Measurements from ENCODE around the gene SCRN3.
A peak's percentile ranks its signal among the peaks of the same experiment; 100 is the strongest.

SCRN3 gene

DNA sequence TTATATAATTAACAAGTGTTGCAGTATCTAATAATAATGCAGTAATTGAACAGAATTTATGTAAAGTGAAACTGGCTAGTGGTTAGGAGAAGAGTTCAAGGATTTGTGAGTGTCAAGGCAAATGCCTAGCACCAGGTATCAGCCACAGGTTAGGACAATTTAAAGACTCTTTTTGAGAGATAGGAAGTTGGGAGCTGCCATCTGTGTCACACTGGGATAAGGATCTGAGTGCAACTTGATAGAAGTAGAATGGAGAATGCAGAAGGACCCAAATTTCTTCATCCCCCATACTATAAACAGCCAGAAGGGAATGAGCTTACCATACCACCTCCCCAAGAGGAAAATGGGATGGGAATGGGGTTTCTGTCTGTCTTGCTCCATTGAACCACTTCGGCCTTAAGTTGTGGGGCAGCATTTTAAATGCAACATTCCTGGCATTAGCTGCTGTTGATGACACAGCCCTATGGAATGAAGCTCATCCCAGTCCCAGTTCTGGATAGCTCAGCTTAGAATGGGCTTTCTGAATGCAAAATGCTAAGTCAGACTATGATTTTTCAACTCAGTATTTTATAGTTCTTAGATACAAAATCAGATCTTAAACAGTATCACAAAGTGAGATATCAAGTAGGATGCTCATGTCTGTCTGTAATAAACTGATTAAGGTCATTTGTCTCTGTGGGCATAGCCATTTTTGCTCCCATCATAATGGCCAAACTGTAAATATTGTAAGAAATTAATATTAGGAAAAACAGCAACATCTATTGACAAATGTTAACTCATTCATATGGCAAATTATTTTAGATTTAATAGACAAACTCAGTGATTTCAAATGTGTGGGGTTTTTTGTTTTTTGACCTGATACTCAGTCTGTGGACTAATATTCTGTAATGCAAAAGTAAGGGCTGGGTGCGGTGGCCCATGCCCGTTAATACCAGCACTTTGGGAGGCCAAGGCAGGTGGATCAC is 47.3 kb downstream of the SCRN3 start:
- H3K4me3 ChIP-seq (ENCODE audit: low read depth, low read length), result no peak overlapping the region
- H3K36me3 ChIP-seq, result no peaks in the 10 kb centered on the region
- no peaks in the 10 kb centered on the region for H3K4me1 ChIP-seq
- no peaks in the 10 kb centered on the region for H3K27me3 ChIP-seq
- H3K9me3 ChIP-seq, result no peaks in the 10 kb centered on the region
- DNase-seq, result no peak
- TF ChIP-seq, protein P1, sequence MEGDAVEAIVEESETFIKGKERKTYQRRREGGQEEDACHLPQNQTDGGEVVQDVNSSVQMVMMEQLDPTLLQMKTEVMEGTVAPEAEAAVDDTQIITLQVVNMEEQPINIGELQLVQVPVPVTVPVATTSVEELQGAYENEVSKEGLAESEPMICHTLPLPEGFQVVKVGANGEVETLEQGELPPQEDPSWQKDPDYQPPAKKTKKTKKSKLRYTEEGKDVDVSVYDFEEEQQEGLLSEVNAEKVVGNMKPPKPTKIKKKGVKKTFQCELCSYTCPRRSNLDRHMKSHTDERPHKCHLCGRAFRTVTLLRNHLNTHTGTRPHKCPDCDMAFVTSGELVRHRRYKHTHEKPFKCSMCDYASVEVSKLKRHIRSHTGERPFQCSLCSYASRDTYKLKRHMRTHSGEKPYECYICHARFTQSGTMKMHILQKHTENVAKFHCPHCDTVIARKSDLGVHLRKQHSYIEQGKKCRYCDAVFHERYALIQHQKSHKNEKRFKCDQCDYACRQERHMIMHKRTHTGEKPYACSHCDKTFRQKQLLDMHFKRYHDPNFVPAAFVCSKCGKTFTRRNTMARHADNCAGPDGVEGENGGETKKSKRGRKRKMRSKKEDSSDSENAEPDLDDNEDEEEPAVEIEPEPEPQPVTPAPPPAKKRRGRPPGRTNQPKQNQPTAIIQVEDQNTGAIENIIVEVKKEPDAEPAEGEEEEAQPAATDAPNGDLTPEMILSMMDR (IDR thresholded peaks at IDR 0.05; ENCODE audit: low read depth, low read length), result no peak

DNA sequence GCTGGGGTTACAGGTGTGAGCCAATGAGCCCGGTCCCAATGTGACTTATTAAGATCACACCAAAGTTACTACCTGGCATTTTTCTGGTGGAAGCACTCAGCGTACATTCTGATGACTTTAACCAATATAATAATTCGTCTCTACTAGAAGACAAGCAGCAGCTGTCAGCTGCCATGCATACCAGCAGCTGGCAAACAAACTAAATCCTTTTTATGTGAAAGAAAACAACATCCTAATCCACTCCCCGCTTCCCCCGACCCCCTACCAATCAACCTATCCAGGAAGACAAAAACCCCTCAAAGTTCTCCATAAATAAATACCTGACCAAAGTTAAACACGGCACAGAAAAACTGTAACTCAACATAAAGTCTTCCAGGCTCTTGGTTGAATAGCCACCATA is 49.2 kb downstream of the SCRN3 start:
- DNase-seq, result no peak

DNA sequence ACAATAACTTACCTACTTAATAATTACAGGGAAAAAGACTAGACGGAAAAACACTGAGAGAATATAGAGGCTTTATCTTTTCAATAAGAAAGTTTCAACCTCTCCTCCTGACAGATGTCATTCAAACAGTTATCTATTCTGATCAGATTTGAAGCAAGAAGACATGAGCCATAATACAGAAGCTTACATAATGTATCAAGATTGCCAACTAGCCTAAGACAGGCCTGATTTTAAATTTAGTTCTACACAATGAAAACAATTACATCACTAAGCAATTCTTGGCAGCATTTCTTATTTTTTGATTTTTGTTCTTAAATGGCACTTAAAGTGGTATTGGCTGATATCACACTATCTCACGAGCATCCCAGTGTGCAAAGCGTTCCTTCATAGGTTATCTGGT is 49.7 kb downstream of the SCRN3 start:
- Histone ChIP-seq H3K9me3 (no peaks in the 10 kb centered on the region), H3K4me1 (no peaks in the 10 kb centered on the region), H3K36me3 (no peaks in the 10 kb centered on the region), H3K4me3 (ENCODE audit: low read depth, low read length) (no peak overlapping the region), H3K27me3 (no peaks in the 10 kb centered on the region)
- TF ChIP-seq, protein P1 (IDR thresholded peaks at IDR 0.05; ENCODE audit: low read depth, low read length), result no peak
- DNase-seq, result no peak

More for the DNA sequence above, 49.2 kb downstream of the SCRN3 start:
- Histone ChIP-seq H3K27me3 (no peaks in the 10 kb centered on the region), H3K36me3 (no peaks in the 10 kb centered on the region), H3K4me3 (ENCODE audit: low read depth, low read length) (no peak overlapping the region), H3K4me1 (no peaks in the 10 kb centered on the region), H3K9me3 (no peaks in the 10 kb centered on the region)
- TF ChIP-seq, protein P1 (IDR thresholded peaks at IDR 0.05; ENCODE audit: low read depth, low read length), result no peak

DNA sequence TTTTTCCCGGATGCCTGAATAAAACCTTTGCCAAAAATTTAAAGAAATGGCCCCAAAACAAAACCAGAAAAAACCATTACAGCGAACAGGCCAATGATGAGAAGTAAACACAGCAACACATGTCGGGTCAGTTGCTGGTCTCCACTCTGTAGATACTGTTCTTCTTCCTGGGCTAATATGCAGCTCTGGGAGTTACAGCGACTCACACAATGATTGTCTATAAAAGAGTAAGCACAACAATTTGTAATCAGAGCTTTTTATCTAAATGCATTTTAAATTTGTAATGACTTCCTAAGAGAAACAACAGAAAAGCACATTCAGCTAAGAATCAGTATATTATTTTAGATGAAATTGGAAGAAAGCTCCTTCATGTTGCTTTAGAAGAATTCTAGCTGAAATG is 51.0 kb downstream of the SCRN3 start:
- DNase-seq, result peak; percentile 17
- no peak overlapping the region for H3K4me3 ChIP-seq (ENCODE audit: low read depth, low read length)
- H3K9me3 ChIP-seq, result no peaks in the 10 kb centered on the region
- no peaks in the 10 kb centered on the region for H3K36me3 ChIP-seq
- TF ChIP-seq, protein P1 (IDR thresholded peaks at IDR 0.05; ENCODE audit: low read depth, low read length), result no peak
- H3K27me3 ChIP-seq, result no peaks in the 10 kb centered on the region
- H3K4me1 ChIP-seq, result no peaks in the 10 kb centered on the region

DNA sequence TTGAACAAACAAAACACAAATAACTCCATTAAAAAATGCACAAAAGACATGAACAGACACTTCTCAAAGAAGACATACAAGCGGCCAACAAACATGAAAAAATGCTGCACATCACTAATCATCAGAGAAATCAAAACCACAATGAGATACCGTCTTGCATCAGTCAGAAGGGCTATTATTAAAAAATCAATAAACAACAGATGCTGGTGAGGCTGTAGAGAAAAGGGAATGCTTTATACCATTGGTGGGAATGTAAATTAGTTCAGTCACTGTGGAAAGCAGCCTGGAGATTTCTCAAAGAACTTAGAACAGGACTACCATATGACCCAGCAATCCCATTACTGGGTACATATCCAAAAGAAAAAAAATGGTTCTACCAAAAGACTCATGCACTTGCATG is 53.5 kb downstream of the SCRN3 start:
- Histone ChIP-seq H3K4me1 (no peaks in the 10 kb centered on the region), H3K4me3 (ENCODE audit: low read depth, low read length) (no peak overlapping the region), H3K36me3 (no peaks in the 10 kb centered on the region), H3K9me3 (no peaks in the 10 kb centered on the region), H3K27me3 (no peaks in the 10 kb centered on the region)
- TF ChIP-seq, protein P1 (IDR thresholded peaks at IDR 0.05; ENCODE audit: low read depth, low read length), result no peak
- DNase-seq, result no peak
